HepG2 (cell line): ENCODE results near the gene ANKRD44. TPM values are rescaled to one million over a fixed set of nuclear protein-coding genes. Genes with fewer than 3 reads are reported as not detected.
A peak's percentile ranks its signal among the peaks of the same experiment; 100 is the strongest.

Experiments used
- ATAC-seq: fragments of 200-7000 bp; cut with Tn5 transposase; 3 replicates; pipeline ENCODE4 v1.9.1; 2020; ENCODE audit warnings: mild to moderate bottlenecking, moderate library complexity
- BruUV-seq: library from RNA; stranded (reverse); fragments of 400-500 nt; replicated peaks from 2 replicates; lab custom pipeline; 2021; lab: Mats Ljungman, UMichigan
- CTCF ChIA-PET: fragments of 300-600 bp; formaldehyde crosslinking; extraction: SDS; loops from one replicate; lab custom pipeline; 2021; ENCODE audit warnings: low total read pairs, inconsistent platforms, low intra/inter-chr PET ratio; lab: Yijun Ruan, JAX
- POLR2A ChIA-PET: fragments of 350-600 bp; sonication (Branson Sonifier 250); formaldehyde crosslinking; loops from one replicate; lab custom pipeline; 2020; ENCODE audit warnings: antibody characterized with exemption, inconsistent platforms; lab: Yijun Ruan, JAX
- DNase-seq: peaks from one replicate; pipeline ENCODE4 v3.0.0-alpha.2; 2015; ENCODE audit warnings: low spot score
- FAIRE-seq: peaks from 3 replicates; lab custom pipeline; 2011; peaks lifted over from hg19 to GRCh38; lab: Jason Lieb, UNC
- H2AFZ ChIP-seq: one replicate; pipeline ENCODE4 v1.6.1; 2011; ENCODE audit warnings: low read length, inconsistent platforms
- H3K27ac ChIP-seq: fragments of 300-600 bp; 3 replicates; pipeline ENCODE4 v1.8.0; 2011; ENCODE audit warnings: mixed run types, mild to moderate bottlenecking, mixed read lengths, low read length, inconsistent platforms; ENCODE audit not compliant: insufficient read depth; ENCODE audit errors: extremely low read length
- H3K27me3 ChIP-seq, 2 experiments: fragments of 200-600 bp in 1 of 2; 2 replicates in 1 of 2; 3 replicates in 1 of 2; pipeline versions ENCODE4 v1.6.0 to v1.8.0; 2011; ENCODE audit warnings: low read length in 2 of 2, mild to moderate bottlenecking in 2 of 2, moderate library complexity in 2 of 2, inconsistent platforms in 1 of 2; ENCODE audit not compliant: insufficient read depth in 2 of 2, control insufficient read depth in 1 of 2
- H3K36me3 ChIP-seq, 2 experiments: fragments of 200-600 bp in 1 of 2; replicated peaks in 1 of 2; 2 replicates in 1 of 2; 3 replicates in 1 of 2; pipeline versions ENCODE4 v1.5.1 to v1.8.0; 2011; ENCODE audit warnings: low read length in 2 of 2, inconsistent platforms in 1 of 2; ENCODE audit not compliant: insufficient read depth in 2 of 2, control insufficient read depth in 1 of 2
- H3K4me1 ChIP-seq: 2 replicates; pipeline ENCODE4 v1.5.1; 2012; ENCODE audit warnings: low read length, inconsistent platforms; ENCODE audit not compliant: insufficient read depth
- H3K4me2 ChIP-seq: 2 replicates; pipeline ENCODE4 v1.6.0; 2011; ENCODE audit warnings: low read depth, low read length, inconsistent platforms
- H3K4me3 ChIP-seq, 3 experiments: fragments of 200-600 bp in 1 of 3; sonication (generic), shearing (Covaris generic) in 1 of 3; replicated peaks in 1 of 3; 2 replicates each; pipeline ENCODE4 v1.5.1; 2011 to 2016; ENCODE audit warnings: low read length in 3 of 3, inconsistent platforms in 2 of 3, low read depth in 2 of 3, mild to moderate bottlenecking in 2 of 3, control low read depth in 1 of 3, mixed read lengths in 1 of 3; ENCODE audit not compliant: insufficient read depth in 1 of 3
- H3K79me2 ChIP-seq: one replicate; pipeline ENCODE4 v1.6.1; 2011; ENCODE audit warnings: low read length, inconsistent platforms; ENCODE audit not compliant: insufficient read depth
- H3K9ac ChIP-seq: 2 replicates; pipeline ENCODE4 v1.6.0; 2011; ENCODE audit warnings: mild to moderate bottlenecking, low read depth, low read length, inconsistent platforms; ENCODE audit not compliant: insufficient read depth
- H3K9me3 ChIP-seq: 2 replicates; pipeline ENCODE4 v1.5.1; 2012; ENCODE audit warnings: mild to moderate bottlenecking, low read length
- H4K20me1 ChIP-seq: 2 replicates; pipeline ENCODE4 v1.6.0; 2011; ENCODE audit warnings: inconsistent platforms, mild to moderate bottlenecking, low read length, moderate library complexity; ENCODE audit not compliant: insufficient read depth
- CREB1 ChIP-seq, 2 experiments: fragments of 450-650 bp in 1 of 2; IDR thresholded peaks; 2 replicates each; pipeline ENCODE4 v1.6.1; 2016 to 2017; ENCODE audit warnings: control low read depth in 1 of 2, mild to moderate bottlenecking in 1 of 2, missing compliant biosample characterization in 1 of 2, missing genetic modification characterization in 1 of 2
- ELF3 ChIP-seq: IDR thresholded peaks from 2 replicates; pipeline ENCODE4 v1.6.1; 2016; ENCODE audit warnings: missing genetic modification reagents, missing compliant biosample characterization
- HNRNPK ChIP-seq: fragments of 200-400 bp; formaldehyde crosslinking; IDR thresholded peaks from 2 replicates; pipeline ENCODE4 v1.6.1; 2018; ENCODE audit warnings: low read length, low read depth, moderate library complexity, mild to moderate bottlenecking; ENCODE audit not compliant: poor library complexity, severe bottlenecking
- KDM5B ChIP-seq: sonication (generic); formaldehyde crosslinking; IDR thresholded peaks from 2 replicates; pipeline ENCODE4 v1.4.0; 2020; ENCODE audit warnings: missing genetic modification reagents, mild to moderate bottlenecking, borderline replicate concordance
- RAD21 ChIP-seq: fragments of 450-650 bp; formaldehyde crosslinking; IDR thresholded peaks from 2 replicates; pipeline ENCODE4 v1.5.0; 2020; ENCODE audit warnings: mild to moderate bottlenecking
- SMC3 ChIP-seq: IDR thresholded peaks from 2 replicates; pipeline ENCODE4 v1.6.1; 2011; ENCODE audit warnings: low read length, improper control_type of control experiment
- SMYD3 ChIP-seq: sonication (generic); formaldehyde crosslinking; IDR thresholded peaks from 2 replicates; pipeline ENCODE4 v1.8.1; 2023; ENCODE audit warnings: mild to moderate bottlenecking, missing genetic modification reagents
- STAG1 ChIP-seq: sonication (generic); formaldehyde crosslinking; IDR thresholded peaks from 2 replicates; pipeline ENCODE4 v1.4.0; 2020; ENCODE audit warnings: missing genetic modification reagents
- TAF1 ChIP-seq: sonication (generic); formaldehyde crosslinking; IDR thresholded peaks from 2 replicates; pipeline ENCODE4 v1.4.0; 2020; ENCODE audit warnings: missing genetic modification reagents
- TOPORS ChIP-seq: sonication (generic); formaldehyde crosslinking; IDR thresholded peaks from 2 replicates; pipeline ENCODE4 v1.8.0; 2023; ENCODE audit warnings: mild to moderate bottlenecking, missing genetic modification reagents
- XRCC5 ChIP-seq: fragments of 200-400 bp; formaldehyde crosslinking; optimal IDR thresholded peaks from 2 replicates; pipeline ENCODE3; 2017; ENCODE audit warnings: mild to moderate bottlenecking, low read length
- ZBTB10 ChIP-seq: sonication (generic); formaldehyde crosslinking; IDR thresholded peaks from 2 replicates; pipeline ENCODE4 v1.4.0; 2020; ENCODE audit warnings: missing genetic modification reagents, borderline replicate concordance
- ZFP36L2 ChIP-seq: sonication (generic); formaldehyde crosslinking; IDR thresholded peaks from 2 replicates; pipeline ENCODE4 v1.4.0; 2020; ENCODE audit warnings: missing genetic modification reagents
- ZNF138 ChIP-seq: sonication (generic); formaldehyde crosslinking; IDR thresholded peaks from 2 replicates; pipeline ENCODE4 v1.5.0; 2020; ENCODE audit warnings: mild to moderate bottlenecking, low read depth, missing genetic modification reagents
- ZNF207 ChIP-seq: fragments of 450-650 bp; IDR thresholded peaks from 2 replicates; pipeline ENCODE4 v1.6.1; 2016; ENCODE audit warnings: antibody characterized with exemption, borderline replicate concordance
- ZNF567 ChIP-seq: sonication (generic); formaldehyde crosslinking; IDR thresholded peaks from 2 replicates; pipeline ENCODE4 v1.8.1; 2023; ENCODE audit warnings: mild to moderate bottlenecking, missing genetic modification reagents, borderline replicate concordance
- whole genome bisulfite sequencing: methylation state at CpG from one replicate; pipeline ENCODE4 v1.1.6; 2017; ENCODE audit warnings: low lambda C conversion rate; 5-methylcytosine and 5-hydroxymethylcytosine counted together
- in situ Hi-C: cut with HindIII; loops from 2 replicates; pipeline ENCODE4 v1.10.0; 2017; ENCODE audit warnings: low pct_unique_long_range_greater_than_20kb; ENCODE audit not compliant: extremely low pct_ligation_motif_present
- intact Hi-C: fragments of 100-400 bp; cut with micrococcal nuclease; formaldehyde crosslinking; loops from one replicate; pipeline ENCODE4 v1.10.0; 2022; ENCODE audit not compliant: unreplicated experiment
- polyA plus RNA-seq, 8 experiments: library from polyadenylated mRNA; depleted of rRNA in 3 of 8; stranded (reverse) in 7 of 8; unstranded in 1 of 8; fragments of >200 nt; fragmentation: Illumina TruSeq in 4 of 8; extraction: Trizol in 4 of 8; gene quantifications; 2 replicates each; pipeline versions ENCODE4 v1.2.1 to v1.2.3, GENCODE V29; 2011 to 2016; ENCODE audit warnings: low read depth in 4 of 8, missing spikeins in 1 of 8, mixed read lengths in 1 of 8; ENCODE audit not compliant: insufficient read depth in 1 of 8
- total RNA-seq, 5 experiments: library from RNA; depleted of rRNA; stranded (reverse); fragments of >200 nt; fragmentation: Illumina TruSeq; extraction: Trizol; gene quantifications; 2 replicates each; pipeline ENCODE4 v1.2.3, GENCODE V29; 2016; ENCODE audit warnings: low read depth in 1 of 5
- TF ChIP-seq, protein P1 (sequence below): sonication (generic); formaldehyde crosslinking; IDR thresholded peaks from 2 replicates; pipeline ENCODE4 v1.5.0; 2020; ENCODE audit warnings: mild to moderate bottlenecking, missing genetic modification reagents, moderate library complexity
- TF ChIP-seq, protein P2 (sequence below): sonication (generic); formaldehyde crosslinking; IDR thresholded peaks from 2 replicates; pipeline ENCODE4 v1.4.0; 2020; ENCODE audit warnings: mild to moderate bottlenecking, missing genetic modification reagents

ANKRD44 gene
- total and polyA plus RNA-seq, 2 of the 13 experiments (the other 11 are each of a cell fraction or from before 2014, with no cell fraction given): 0.04 to 0.11 TPM

- no peaks in the 10 kb centered on the region for H3K36me3 ChIP-seq
- peak; percentile 65 for DNase-seq
- peak; percentile 99 for ATAC-seq
- in situ Hi-C loops (loop anchor here (10.0 kb wide), 1 partner anchor 154 kb away; no protein-coding TSS in a partner anchor), intact Hi-C loops (loop anchor here (1.0 to 2.0 kb wide), 2 partner anchors 56 to 156 kb away; no protein-coding TSS in a partner anchor)
- no peak overlapping the region for H3K27ac ChIP-seq
- no peaks in the 10 kb centered on the region for H3K4me1 ChIP-seq
- ChIA-PET CTCF (interaction anchor here (0.8 to 3.3 kb wide), 4 partner anchors 55 to 210 kb away, joined by 4 to 15 read pairs (median 4); no protein-coding TSS in a partner anchor), POLR2A (no interaction called here)
- no peaks in the 10 kb centered on the region for H3K79me2 ChIP-seq
- H3K4me2 ChIP-seq: no peak overlapping the region
- peaks cover 0 to 1% of the 10 kb centered on the region in 2 experiments; a peak in 1 of 5 replicates for H3K27me3 ChIP-seq
- peak; percentile 65 for FAIRE-seq
- H2AFZ ChIP-seq: no peak overlapping the region
- 8% methylated on average over 5 of the region's 5 CpGs for WGBS
- no peak overlapping the region for H3K4me3 ChIP-seq
- H3K9me3 ChIP-seq: no peaks in the 10 kb centered on the region
- H3K9ac ChIP-seq: no peak overlapping the region
- BruUV-seq: no TSS peak
- 0 out of 2 replicates have a peak, but pooled peaks have one; percentile 22 for TF ChIP-seq CREB1 (IDR thresholded peaks at IDR 0.05)
- no peak for TF ChIP-seq CREB1 (CRISPR knock-in tag; IDR thresholded peaks at IDR 0.05)
- TF ChIP-seq ZFP36L2: no peak
- TF ChIP-seq ZBTB10 (CRISPR knock-in tag): no peak
- TF ChIP-seq, protein P1, sequence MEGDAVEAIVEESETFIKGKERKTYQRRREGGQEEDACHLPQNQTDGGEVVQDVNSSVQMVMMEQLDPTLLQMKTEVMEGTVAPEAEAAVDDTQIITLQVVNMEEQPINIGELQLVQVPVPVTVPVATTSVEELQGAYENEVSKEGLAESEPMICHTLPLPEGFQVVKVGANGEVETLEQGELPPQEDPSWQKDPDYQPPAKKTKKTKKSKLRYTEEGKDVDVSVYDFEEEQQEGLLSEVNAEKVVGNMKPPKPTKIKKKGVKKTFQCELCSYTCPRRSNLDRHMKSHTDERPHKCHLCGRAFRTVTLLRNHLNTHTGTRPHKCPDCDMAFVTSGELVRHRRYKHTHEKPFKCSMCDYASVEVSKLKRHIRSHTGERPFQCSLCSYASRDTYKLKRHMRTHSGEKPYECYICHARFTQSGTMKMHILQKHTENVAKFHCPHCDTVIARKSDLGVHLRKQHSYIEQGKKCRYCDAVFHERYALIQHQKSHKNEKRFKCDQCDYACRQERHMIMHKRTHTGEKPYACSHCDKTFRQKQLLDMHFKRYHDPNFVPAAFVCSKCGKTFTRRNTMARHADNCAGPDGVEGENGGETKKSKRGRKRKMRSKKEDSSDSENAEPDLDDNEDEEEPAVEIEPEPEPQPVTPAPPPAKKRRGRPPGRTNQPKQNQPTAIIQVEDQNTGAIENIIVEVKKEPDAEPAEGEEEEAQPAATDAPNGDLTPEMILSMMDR: peak; percentile 82
- TF ChIP-seq HNRNPK: no peak
- TF ChIP-seq RAD21 (CRISPR knock-in tag): peak; percentile 75
- TF ChIP-seq XRCC5: peak; percentile 43
- TF ChIP-seq TOPORS: no peak
- no peak for TF ChIP-seq TAF1 (CRISPR knock-in tag)
- no peak for TF ChIP-seq ZNF207
- peak; percentile 78 for TF ChIP-seq SMC3
- TF ChIP-seq, protein P2, sequence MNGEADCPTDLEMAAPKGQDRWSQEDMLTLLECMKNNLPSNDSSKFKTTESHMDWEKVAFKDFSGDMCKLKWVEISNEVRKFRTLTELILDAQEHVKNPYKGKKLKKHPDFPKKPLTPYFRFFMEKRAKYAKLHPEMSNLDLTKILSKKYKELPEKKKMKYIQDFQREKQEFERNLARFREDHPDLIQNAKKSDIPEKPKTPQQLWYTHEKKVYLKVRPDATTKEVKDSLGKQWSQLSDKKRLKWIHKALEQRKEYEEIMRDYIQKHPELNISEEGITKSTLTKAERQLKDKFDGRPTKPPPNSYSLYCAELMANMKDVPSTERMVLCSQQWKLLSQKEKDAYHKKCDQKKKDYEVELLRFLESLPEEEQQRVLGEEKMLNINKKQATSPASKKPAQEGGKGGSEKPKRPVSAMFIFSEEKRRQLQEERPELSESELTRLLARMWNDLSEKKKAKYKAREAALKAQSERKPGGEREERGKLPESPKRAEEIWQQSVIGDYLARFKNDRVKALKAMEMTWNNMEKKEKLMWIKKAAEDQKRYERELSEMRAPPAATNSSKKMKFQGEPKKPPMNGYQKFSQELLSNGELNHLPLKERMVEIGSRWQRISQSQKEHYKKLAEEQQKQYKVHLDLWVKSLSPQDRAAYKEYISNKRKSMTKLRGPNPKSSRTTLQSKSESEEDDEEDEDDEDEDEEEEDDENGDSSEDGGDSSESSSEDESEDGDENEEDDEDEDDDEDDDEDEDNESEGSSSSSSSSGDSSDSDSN (CRISPR knock-in tag): 0 out of 2 replicates have a peak, but pooled peaks have one; percentile 22
- no peak for TF ChIP-seq KDM5B
- no peak for TF ChIP-seq ELF3 (CRISPR knock-in tag)
- TF ChIP-seq SMYD3: no peak
- TF ChIP-seq ZNF567 (CRISPR knock-in tag): 0 out of 2 replicates have a peak, but pooled peaks have one; percentile 76
- TF ChIP-seq ZNF138 (CRISPR knock-in tag): no peak
- TF ChIP-seq STAG1: peak; percentile 92
- TF ChIP-seq, all 625 proteins: peak for 8
- no peaks in the 10 kb centered on the region for H4K20me1 ChIP-seq
These were observed 141.9 kb downstream of the ANKRD44 start for GRCh38 chr2:197168705-197169104.
